ENCODE measurements around the gene CLCNKB. TPM values are rescaled to one million over a fixed set of nuclear protein-coding genes. Genes with fewer than 3 reads are reported as not detected.
"Not testable (repeated sequence)": the region's sequence is repeated elsewhere in the genome, so short reads cannot be mapped to it uniquely, and the experiment has no call there.

The CLCNKB gene
- total and polyA plus RNA-seq, 11 donors: 0.50 to 2.7 (median 1.5) TPM

GRCh38 chr1:16047791-16048475 is 4.4 kb downstream of the CLCNKB start:
- H3K4me3 ChIP-seq: peak overlapping the region in 3 of 12 donors; percentile 44 to 49 (median 45)
- intact Hi-C loops (cut with DNase I): loop anchor here in 1 of 10 donors (5.0 kb wide), 1 partner anchor 246 kb away; no protein-coding TSS in a partner anchor
- ATAC-seq: no peak
- TF ChIP-seq POLR2A (IDR thresholded peaks at IDR 0.05) (no peak), CTCF (IDR thresholded peaks at IDR 0.05) (no peak)
- DNase-seq: no peak
- H3K9me3 ChIP-seq: no peaks in the 10 kb centered on the region
- no peaks in the 10 kb centered on the region for H3K36me3 ChIP-seq
- H3K27me3 ChIP-seq: peaks cover 0 to 6% (median 0%) of the 10 kb centered on the region in 9 donors
- H3K27ac ChIP-seq: no peak overlapping the region
- 69 to 91% (median 82%) methylated on average over 6 to 19 of the region's 19 CpGs for WGBS, 4 donors
- H3K4me1 ChIP-seq: peaks cover 0 to 11% (median 5%) of the 10 kb centered on the region in 12 donors

- Histone ChIP-seq H3K27ac (peak overlapping the region in 3 of 12 donors; percentile 3 to 34 (median 18)), H3K4me1 (peaks cover 0 to 11% (median 5%) of the 10 kb centered on the region in 12 donors), H3K4me3 (peak overlapping the region; percentile 4 to 59 (median 44)), H3K9me3 (no peaks in the 10 kb centered on the region), H3K27me3 (peaks cover 0 to 6% (median 0%) of the 10 kb centered on the region in 9 donors), H3K36me3 (no peaks in the 10 kb centered on the region)
- intact Hi-C loops (cut with DNase I): loop anchor here in 1 of 10 donors (5.0 kb wide), 1 partner anchor 246 kb away; no protein-coding TSS in a partner anchor
- 2 to 6% (median 3%) methylated on average over 18 to 25 of the region's 25 CpGs for WGBS, 4 donors
- DNase-seq (peak in 4 of 5 donors; percentile 44 to 72 (median 63)), ATAC-seq (peak; percentile 39 to 75 (median 50))
- TF ChIP-seq POLR2A (IDR thresholded peaks at IDR 0.05) (no peak), CTCF (IDR thresholded peaks at IDR 0.05) (peak in 4 of 12 donors; percentile 6 to 18 (median 12))
These were observed 5.1 kb downstream of the CLCNKB start for GRCh38 chr1:16048573-16049189.

GRCh38 chr1:16050328-16050727 is 6.7 kb downstream of the CLCNKB start:
- no peak for DNase-seq
- no peak overlapping the region for H3K27ac ChIP-seq
- H3K27me3 ChIP-seq: peaks cover 0 to 6% (median 0%) of the 10 kb centered on the region in 9 donors
- intact Hi-C loops (cut with DNase I): loop anchor here in 3 of 10 donors (5.0 to 10.0 kb wide), 4 partner anchors 243 to 263 kb away; partner anchors contain the start of gene UQCRHL (in 2 of the 3)
- 71 to 91% (median 82%) methylated on average over 6 to 7 of the region's 7 CpGs for WGBS, 4 donors
- ATAC-seq: no peak
- TF ChIP-seq CTCF (IDR thresholded peaks at IDR 0.05) (no peak), POLR2A (IDR thresholded peaks at IDR 0.05) (no peak)
- H3K4me1 ChIP-seq: peaks cover 0 to 11% (median 5%) of the 10 kb centered on the region in 12 donors
- no peaks in the 10 kb centered on the region for H3K9me3 ChIP-seq
- H3K36me3 ChIP-seq: no peaks in the 10 kb centered on the region
- no peak overlapping the region for H3K4me3 ChIP-seq

- peaks cover 0 to 14% (median 5%) of the 10 kb centered on the region in 12 donors for H3K4me1 ChIP-seq
- no peak overlapping the region for H3K4me3 ChIP-seq
- no peaks in the 10 kb centered on the region for H3K36me3 ChIP-seq
- intact Hi-C loops (cut with DNase I): loop anchor here in 3 of 10 donors (5.0 to 10.0 kb wide), 4 partner anchors 244 to 264 kb away; partner anchors contain the start of gene UQCRHL (in 2 of the 3)
- TF ChIP-seq CTCF (IDR thresholded peaks at IDR 0.05) (no peak), POLR2A (IDR thresholded peaks at IDR 0.05) (no peak)
- no peaks in the 10 kb centered on the region for H3K9me3 ChIP-seq
- ATAC-seq (no peak), DNase-seq (no peak)
- no peak overlapping the region for H3K27ac ChIP-seq
- 82 to 96% (median 84%) methylated on average over 3 of the region's 3 CpGs for WGBS, 4 donors
- H3K27me3 ChIP-seq: peaks cover 0 to 6% (median 0%) of the 10 kb centered on the region in 9 donors
These were observed 7.5 kb downstream of the CLCNKB start for GRCh38 chr1:16051039-16051438.

- peaks cover 0 to 14% (median 5%) of the 10 kb centered on the region in 12 donors for H3K4me1 ChIP-seq
- not testable (repeated sequence) for ATAC-seq
- intact Hi-C loops (cut with DNase I): loop anchor here in 3 of 10 donors (5.0 to 10.0 kb wide), 4 partner anchors 245 to 265 kb away; partner anchors contain the start of gene UQCRHL (in 2 of the 3)
These were observed 8.4 kb downstream of the CLCNKB start for GRCh38 chr1:16051949-16052348.

More at GRCh38 chr1:16051949-16052348, 8.4 kb downstream of the CLCNKB start:
- WGBS, 4 donors: 85 to 93% (median 86%) methylated on average over 5 to 12 of the region's 12 CpGs
- not testable (repeated sequence) for H3K27me3 ChIP-seq, H3K4me3 ChIP-seq, H3K36me3 ChIP-seq, DNase-seq, H3K27ac ChIP-seq, H3K9me3 ChIP-seq
